ENCODE measurements around the gene TEX38. TPM values are rescaled to one million over a fixed set of nuclear protein-coding genes. Genes with fewer than 3 reads are reported as not detected.

Gene TEX38
- total and polyA plus RNA-seq, 2 of the 13 experiments (the other 11 are each of a cell fraction or from before 2014, with no cell fraction given) = 0.18 TPM; not detected in 1

- TF ChIP-seq, protein P1, sequence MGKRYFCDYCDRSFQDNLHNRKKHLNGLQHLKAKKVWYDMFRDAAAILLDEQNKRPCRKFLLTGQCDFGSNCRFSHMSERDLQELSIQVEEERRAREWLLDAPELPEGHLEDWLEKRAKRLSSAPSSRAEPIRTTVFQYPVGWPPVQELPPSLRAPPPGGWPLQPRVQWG (CRISPR knock-in tag; IDR thresholded peaks at IDR 0.05; ENCODE audit: borderline replicate concordance, low read depth) = no peak
- TF ChIP-seq RFX5 (IDR thresholded peaks at IDR 0.05; ENCODE audit: low read depth, low read length) (no peak), SAP130 (CRISPR knock-in tag; IDR thresholded peaks at IDR 0.05; ENCODE audit: low read depth) (peak; percentile 23), RXRB (CRISPR knock-in tag; IDR thresholded peaks at IDR 0.05; ENCODE audit: borderline replicate concordance) (peak; percentile 25; the same call in 1 of the 2 replicates), KLF9 (CRISPR knock-in tag; IDR thresholded peaks at IDR 0.05; ENCODE audit: low read depth) (no peak), ZNF383 (CRISPR knock-in tag; IDR thresholded peaks at IDR 0.05; ENCODE audit: borderline replicate concordance) (no peak), KAT8 (CRISPR knock-in tag; IDR thresholded peaks at IDR 0.05) (0 out of 2 replicates have a peak, but pooled peaks have one; percentile 20), ATF1 (CRISPR knock-in tag; IDR thresholded peaks at IDR 0.05) (no peak), ZNF768 (CRISPR knock-in tag; IDR thresholded peaks at IDR 0.05) (no peak), ZNF709 (CRISPR knock-in tag; IDR thresholded peaks at IDR 0.05) (no peak), MTA3 (CRISPR knock-in tag; IDR thresholded peaks at IDR 0.05) (no peak)
- TF ChIP-seq, protein P2, sequence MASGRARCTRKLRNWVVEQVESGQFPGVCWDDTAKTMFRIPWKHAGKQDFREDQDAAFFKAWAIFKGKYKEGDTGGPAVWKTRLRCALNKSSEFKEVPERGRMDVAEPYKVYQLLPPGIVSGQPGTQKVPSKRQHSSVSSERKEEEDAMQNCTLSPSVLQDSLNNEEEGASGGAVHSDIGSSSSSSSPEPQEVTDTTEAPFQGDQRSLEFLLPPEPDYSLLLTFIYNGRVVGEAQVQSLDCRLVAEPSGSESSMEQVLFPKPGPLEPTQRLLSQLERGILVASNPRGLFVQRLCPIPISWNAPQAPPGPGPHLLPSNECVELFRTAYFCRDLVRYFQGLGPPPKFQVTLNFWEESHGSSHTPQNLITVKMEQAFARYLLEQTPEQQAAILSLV (CRISPR knock-in tag; IDR thresholded peaks at IDR 0.05; ENCODE audit: borderline replicate concordance) = no peak
- TF ChIP-seq, protein P3, sequence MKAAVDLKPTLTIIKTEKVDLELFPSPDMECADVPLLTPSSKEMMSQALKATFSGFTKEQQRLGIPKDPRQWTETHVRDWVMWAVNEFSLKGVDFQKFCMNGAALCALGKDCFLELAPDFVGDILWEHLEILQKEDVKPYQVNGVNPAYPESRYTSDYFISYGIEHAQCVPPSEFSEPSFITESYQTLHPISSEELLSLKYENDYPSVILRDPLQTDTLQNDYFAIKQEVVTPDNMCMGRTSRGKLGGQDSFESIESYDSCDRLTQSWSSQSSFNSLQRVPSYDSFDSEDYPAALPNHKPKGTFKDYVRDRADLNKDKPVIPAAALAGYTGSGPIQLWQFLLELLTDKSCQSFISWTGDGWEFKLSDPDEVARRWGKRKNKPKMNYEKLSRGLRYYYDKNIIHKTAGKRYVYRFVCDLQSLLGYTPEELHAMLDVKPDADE (CRISPR knock-in tag; IDR thresholded peaks at IDR 0.05) = no peak
These were observed 28.3 kb upstream of the TEX38 start (continued) for GRCh38 chr1:46643368-46643775.
